ENCODE results near the gene ZXDC. TPM values are rescaled to one million over a fixed set of nuclear protein-coding genes. Genes with fewer than 3 reads are reported as not detected.

The ZXDC gene
- total RNA-seq, 1 donor from 2014 or later = 26.6 TPM

GRCh38 chr3:126390751-126391150 is 84.9 kb downstream of the ZXDC start:
- H3K4me1 Mint-ChIP-seq (ENCODE audit: low read depth) = peaks cover 3% of the 10 kb centered on the region
- no peak overlapping the region for H3K4me3 Mint-ChIP-seq (ENCODE audit: unreplicated experiment)
- peaks cover 27% of the 10 kb centered on the region for H3K27me3 Mint-ChIP-seq (ENCODE audit: low read depth)
- TF ChIP-seq, protein P1, sequence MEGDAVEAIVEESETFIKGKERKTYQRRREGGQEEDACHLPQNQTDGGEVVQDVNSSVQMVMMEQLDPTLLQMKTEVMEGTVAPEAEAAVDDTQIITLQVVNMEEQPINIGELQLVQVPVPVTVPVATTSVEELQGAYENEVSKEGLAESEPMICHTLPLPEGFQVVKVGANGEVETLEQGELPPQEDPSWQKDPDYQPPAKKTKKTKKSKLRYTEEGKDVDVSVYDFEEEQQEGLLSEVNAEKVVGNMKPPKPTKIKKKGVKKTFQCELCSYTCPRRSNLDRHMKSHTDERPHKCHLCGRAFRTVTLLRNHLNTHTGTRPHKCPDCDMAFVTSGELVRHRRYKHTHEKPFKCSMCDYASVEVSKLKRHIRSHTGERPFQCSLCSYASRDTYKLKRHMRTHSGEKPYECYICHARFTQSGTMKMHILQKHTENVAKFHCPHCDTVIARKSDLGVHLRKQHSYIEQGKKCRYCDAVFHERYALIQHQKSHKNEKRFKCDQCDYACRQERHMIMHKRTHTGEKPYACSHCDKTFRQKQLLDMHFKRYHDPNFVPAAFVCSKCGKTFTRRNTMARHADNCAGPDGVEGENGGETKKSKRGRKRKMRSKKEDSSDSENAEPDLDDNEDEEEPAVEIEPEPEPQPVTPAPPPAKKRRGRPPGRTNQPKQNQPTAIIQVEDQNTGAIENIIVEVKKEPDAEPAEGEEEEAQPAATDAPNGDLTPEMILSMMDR (IDR thresholded peaks at IDR 0.05) = no peak
- H3K27ac Mint-ChIP-seq (ENCODE audit: unreplicated experiment) = no peak overlapping the region
- no peaks in the 10 kb centered on the region for H3K9me3 Mint-ChIP-seq (ENCODE audit: low read depth)
- no peaks in the 10 kb centered on the region for H3K36me3 Mint-ChIP-seq (ENCODE audit: low read depth)
- no peak for DNase-seq (ENCODE audit: low spot score)

DNA sequence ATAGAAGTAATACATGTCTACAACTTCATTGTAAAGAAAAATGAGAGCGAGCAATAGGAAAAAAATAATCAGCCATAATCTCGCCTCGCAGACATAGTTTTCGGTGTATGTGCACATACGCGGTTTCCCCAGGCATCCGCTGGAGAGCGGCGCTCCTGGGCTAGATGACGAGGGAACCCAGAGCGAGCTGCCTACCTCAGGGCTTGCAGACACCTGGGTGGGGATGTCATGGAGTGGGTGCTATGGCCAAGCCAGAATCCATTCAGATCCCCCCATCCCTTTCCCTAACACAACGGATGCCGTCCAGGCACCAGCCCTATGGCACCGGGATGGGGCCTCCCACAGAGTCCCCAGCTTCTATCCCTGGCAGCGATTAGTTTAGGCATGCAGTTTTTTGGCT is 85.5 kb downstream of the ZXDC start:
- no peaks in the 10 kb centered on the region for H3K36me3 Mint-ChIP-seq (ENCODE audit: low read depth)
- H3K9me3 Mint-ChIP-seq (ENCODE audit: low read depth) = no peaks in the 10 kb centered on the region
- H3K27ac Mint-ChIP-seq (ENCODE audit: unreplicated experiment) = no peak overlapping the region
- peaks cover 3% of the 10 kb centered on the region for H3K4me1 Mint-ChIP-seq (ENCODE audit: low read depth)
- no peak for DNase-seq (ENCODE audit: low spot score)
- TF ChIP-seq, protein P1 (IDR thresholded peaks at IDR 0.05) = no peak
- H3K4me3 Mint-ChIP-seq (ENCODE audit: unreplicated experiment) = no peak overlapping the region
- H3K27me3 Mint-ChIP-seq (ENCODE audit: low read depth) = peaks cover 24% of the 10 kb centered on the region

DNA sequence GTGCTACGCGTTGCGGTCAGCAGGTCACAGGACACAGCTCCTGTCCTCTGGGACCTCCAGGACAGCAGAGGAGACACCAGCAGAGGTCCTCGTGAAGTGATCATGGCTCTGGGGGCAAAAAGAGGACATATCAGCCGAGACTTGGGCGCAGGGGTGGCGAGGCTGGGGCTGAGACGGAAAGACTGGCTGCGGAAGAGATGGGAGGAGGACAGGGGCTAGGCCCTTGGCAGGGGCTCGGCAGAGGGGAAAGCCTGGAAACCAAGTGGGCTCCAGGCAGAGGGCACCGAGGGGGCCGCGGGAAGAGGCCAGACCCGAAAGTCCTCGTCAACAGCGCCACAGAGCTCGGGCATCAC is 85.9 kb downstream of the ZXDC start:
- H3K27ac Mint-ChIP-seq (ENCODE audit: unreplicated experiment) = no peak overlapping the region
- no peak for DNase-seq (ENCODE audit: low spot score)
- peaks cover 3% of the 10 kb centered on the region for H3K4me1 Mint-ChIP-seq (ENCODE audit: low read depth)
- no peaks in the 10 kb centered on the region for H3K36me3 Mint-ChIP-seq (ENCODE audit: low read depth)
- TF ChIP-seq, protein P1 (IDR thresholded peaks at IDR 0.05) = no peak
- no peaks in the 10 kb centered on the region for H3K9me3 Mint-ChIP-seq (ENCODE audit: low read depth)
- H3K4me3 Mint-ChIP-seq (ENCODE audit: unreplicated experiment) = peak overlapping the region; percentile 64
- peaks cover 27% of the 10 kb centered on the region for H3K27me3 Mint-ChIP-seq (ENCODE audit: low read depth)

DNA sequence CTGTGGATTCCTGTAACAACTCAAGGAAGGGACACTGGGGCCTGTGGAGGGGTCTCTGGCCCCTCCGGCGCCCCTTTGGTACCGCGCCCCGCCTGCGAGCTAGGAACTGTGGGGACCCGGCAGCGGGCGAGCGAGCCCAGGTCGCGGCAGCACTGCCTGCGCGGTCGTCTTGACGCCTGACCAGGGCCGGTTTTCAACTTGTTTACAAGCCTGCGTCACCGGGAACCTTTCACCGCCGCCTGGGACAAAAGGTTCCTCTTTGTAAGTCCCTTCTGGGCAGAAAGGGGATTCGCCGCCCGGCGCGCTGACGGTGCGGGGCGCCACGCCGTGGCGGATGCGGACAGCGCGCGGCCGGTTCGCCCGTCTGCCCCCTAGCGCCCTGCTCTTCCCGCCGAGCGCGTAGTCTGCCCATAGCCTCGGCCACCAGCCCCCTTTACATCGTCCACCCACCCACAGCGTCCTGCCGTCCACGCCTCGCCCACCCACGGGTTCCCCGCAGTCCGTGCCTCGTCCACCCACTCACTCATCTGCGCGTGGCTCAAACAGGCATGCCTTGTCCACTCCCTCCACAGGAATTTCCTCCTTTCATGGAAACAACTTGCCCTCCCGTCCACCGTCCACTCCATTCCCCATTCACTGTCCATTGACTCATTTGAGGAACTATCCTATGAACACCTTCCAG is 86.4 kb downstream of the ZXDC start:
- DNase-seq (ENCODE audit: low spot score) = no peak
- H3K27me3 Mint-ChIP-seq (ENCODE audit: low read depth) = peaks cover 24% of the 10 kb centered on the region
- peaks cover 3% of the 10 kb centered on the region for H3K4me1 Mint-ChIP-seq (ENCODE audit: low read depth)
- no peaks in the 10 kb centered on the region for H3K36me3 Mint-ChIP-seq (ENCODE audit: low read depth)
- H3K4me3 Mint-ChIP-seq (ENCODE audit: unreplicated experiment) = peak overlapping the region; percentile 64
- TF ChIP-seq, protein P1 (IDR thresholded peaks at IDR 0.05) = peak; percentile 100
- no peak overlapping the region for H3K27ac Mint-ChIP-seq (ENCODE audit: unreplicated experiment)
- no peaks in the 10 kb centered on the region for H3K9me3 Mint-ChIP-seq (ENCODE audit: low read depth)

Other genes with a start within 250 kb of the ZXDC start
- gene KLF15, start 118.5 kb downstream of the ZXDC start, total RNA-seq = 0.41 to 1.8 TPM (median 1.3 TPM) in 3 replicates
- gene CFAP100, start 81.0 kb downstream of the ZXDC start, total RNA-seq = not detected in 3 replicates
- 0.15 TPM in 1 of 3 replicates, not detected in the others for gene UROC1, start 41.9 kb upstream of the ZXDC start, total RNA-seq
- not detected in 3 replicates for gene CHST13, start 48.3 kb upstream of the ZXDC start, total RNA-seq
- not detected in 3 replicates for gene C3orf22, start 83.0 kb upstream of the ZXDC start, total RNA-seq
- 11.3 to 15.1 TPM (median 14.2 TPM) in 3 replicates for gene TXNRD3, start 179.2 kb upstream of the ZXDC start, total RNA-seq
- gene CHCHD6, start 228.3 kb upstream of the ZXDC start, total RNA-seq = 15.2 to 17.1 TPM (median 15.3 TPM) in 3 replicates

Data from chondrocyte (in vitro differentiated cells).